IMR-90 (cell line): Measurements from ENCODE around the gene ARHGEF12. TPM values are rescaled to one million over a fixed set of nuclear protein-coding genes. Genes with fewer than 3 reads are reported as not detected.

Source experiments
- ATAC-seq: fragments of 200-7000 bp; cut with Tn5 transposase; 2 replicates; pipeline ENCODE4 v1.9.1; 2020; ENCODE audit warnings: low read depth, mild to moderate bottlenecking, moderate library complexity
- BruUV-seq: library from RNA; stranded (reverse); fragments of 400-500 nt; replicated peaks from 2 replicates; lab custom pipeline; 2021; lab: Mats Ljungman, UMichigan
- CTCF ChIA-PET: fragments of 300-600 bp; formaldehyde crosslinking; extraction: SDS; loops from one replicate; lab custom pipeline; 2021; ENCODE audit warnings: antibody characterized with exemption; lab: Yijun Ruan, JAX
- POLR2A ChIA-PET: fragments of 300-600 bp; sonication (Branson Sonifier 250); formaldehyde crosslinking; loops from one replicate; lab custom pipeline; 2022; ENCODE audit warnings: antibody characterized with exemption; ENCODE audit not compliant: unreplicated experiment; lab: Charles Lee
- DNase-seq: peaks from one replicate; pipeline ENCODE4 v3.0.0; 2013
- H2AFZ ChIP-seq: replicated peaks from 2 replicates; pipeline ENCODE3; 2013; ENCODE audit warnings: low read length, mild to moderate bottlenecking; ENCODE audit not compliant: poor library complexity
- H2AK5ac ChIP-seq: 2 replicates; pipeline ENCODE4 v1.6.1; 2013; ENCODE audit warnings: low read depth, low read length, inconsistent platforms
- H2AK9ac ChIP-seq: replicated peaks from 2 replicates; pipeline ENCODE3; 2013; ENCODE audit warnings: mild to moderate bottlenecking, low read depth, low read length, moderate library complexity; ENCODE audit not compliant: poor library complexity
- H2BK120ac ChIP-seq: 2 replicates; pipeline ENCODE4 v1.6.1; 2013; ENCODE audit warnings: low read depth, low read length, inconsistent platforms
- H2BK15ac ChIP-seq: 3 replicates; pipeline ENCODE4 v1.6.1; 2013; ENCODE audit warnings: low read depth, low read length, inconsistent platforms
- H2BK20ac ChIP-seq: 2 replicates; pipeline ENCODE4 v1.6.1; 2013; ENCODE audit warnings: low read depth, mild to moderate bottlenecking, inconsistent platforms, low read length, moderate library complexity
- H2BK5ac ChIP-seq: 2 replicates; pipeline ENCODE4 v1.6.1; 2013; ENCODE audit warnings: mild to moderate bottlenecking, low read depth, low read length, inconsistent platforms; ENCODE audit not compliant: poor library complexity, severe bottlenecking
- H3K14ac ChIP-seq: replicated peaks from 2 replicates; pipeline ENCODE4 v1.6.1; 2013; ENCODE audit warnings: low read depth, low read length, inconsistent platforms
- H3K18ac ChIP-seq: 2 replicates; pipeline ENCODE4 v1.6.1; 2013; ENCODE audit warnings: low read depth, low read length, control low read depth
- H3K23ac ChIP-seq: 2 replicates; pipeline ENCODE4 v1.6.1; 2013; ENCODE audit warnings: low read depth, low read length, inconsistent platforms
- H3K27ac ChIP-seq: 2 replicates; pipeline ENCODE4 v1.5.1; 2013; ENCODE audit warnings: mild to moderate bottlenecking, control low read depth, low read length; ENCODE audit not compliant: insufficient read depth
- H3K27me3 ChIP-seq: 2 replicates; pipeline ENCODE4 v1.6.1; 2013; ENCODE audit warnings: low read length; ENCODE audit not compliant: control insufficient read depth, insufficient read depth
- H3K36me3 ChIP-seq: 2 replicates; pipeline ENCODE4 v1.6.1; 2013; ENCODE audit warnings: low read length, mixed read lengths; ENCODE audit not compliant: control insufficient read depth, insufficient read depth
- H3K4ac ChIP-seq: 2 replicates; pipeline ENCODE4 v1.6.1; 2013; ENCODE audit warnings: low read depth, low read length, inconsistent platforms
- H3K4me1 ChIP-seq: 2 replicates; pipeline ENCODE4 v1.6.1; 2013; ENCODE audit warnings: low read length, mixed read lengths; ENCODE audit not compliant: control insufficient read depth, insufficient read depth
- H3K4me2 ChIP-seq: 2 replicates; pipeline ENCODE4 v1.6.1; 2013; ENCODE audit warnings: low read depth, mild to moderate bottlenecking, control low read depth, low read length, moderate library complexity
- H3K4me3 ChIP-seq: 2 replicates; pipeline ENCODE4 v1.5.1; 2013; ENCODE audit warnings: low read depth, mild to moderate bottlenecking, control low read depth, low read length, moderate library complexity; ENCODE audit not compliant: insufficient read depth
- H3K56ac ChIP-seq: 2 replicates; pipeline ENCODE4 v1.6.1; 2013; ENCODE audit warnings: low read length, inconsistent platforms; ENCODE audit not compliant: insufficient read depth; ENCODE audit errors: extremely low read depth
- H3K79me1 ChIP-seq, 2 experiments: 2 replicates each; pipeline ENCODE4 v1.6.1; 2013; ENCODE audit warnings: low read length in 2 of 2, inconsistent platforms in 1 of 2, low read depth in 1 of 2
- H3K9ac ChIP-seq: 2 replicates; pipeline ENCODE4 v1.6.1; 2013; ENCODE audit warnings: low read depth, low read length, control low read depth
- H3K9me1 ChIP-seq: 2 replicates; pipeline ENCODE4 v1.6.1; 2013; ENCODE audit warnings: low read length, inconsistent platforms; ENCODE audit not compliant: insufficient read depth
- H3K9me3 ChIP-seq: 2 replicates; pipeline ENCODE4 v1.6.1; 2013; ENCODE audit warnings: low read length; ENCODE audit not compliant: control insufficient read depth, insufficient read depth
- H4K20me1 ChIP-seq: 2 replicates; pipeline ENCODE4 v1.6.1; 2013; ENCODE audit warnings: low read length, inconsistent platforms; ENCODE audit not compliant: insufficient read depth
- H4K5ac ChIP-seq: 2 replicates; pipeline ENCODE4 v1.6.1; 2013; ENCODE audit warnings: mild to moderate bottlenecking, low read depth, low read length, control low read depth
- H4K8ac ChIP-seq, 2 experiments: 2 replicates each; pipeline ENCODE4 v1.6.1; 2013; ENCODE audit warnings: low read depth in 2 of 2, low read length in 2 of 2, control low read depth in 1 of 2, inconsistent platforms in 1 of 2
- H4K91ac ChIP-seq: 2 replicates; pipeline ENCODE4 v1.6.1; 2013; ENCODE audit warnings: low read depth, low read length, inconsistent platforms; ENCODE audit not compliant: insufficient read depth
- ELK1 ChIP-seq: fragments of 150-350 bp; IDR thresholded peaks from 2 replicates; pipeline ENCODE4 v1.6.1; 2016; ENCODE audit warnings: low read depth, mild to moderate bottlenecking, low read length, moderate library complexity, borderline replicate concordance
- NFE2L2 ChIP-seq: fragments of 150-350 bp; IDR thresholded peaks from 2 replicates; pipeline ENCODE4 v1.6.1; 2016; ENCODE audit warnings: low read depth, mild to moderate bottlenecking, low read length
- SMC3 ChIP-seq: fragments of 150-350 bp; IDR thresholded peaks from 2 replicates; pipeline ENCODE4 v1.6.1; 2016; ENCODE audit warnings: low read depth, mild to moderate bottlenecking, antibody characterized with exemption, low read length, moderate library complexity
- WGBS, 2 experiments: methylation state at CpG; one replicate each; pipeline versions ENCODE4 v1.1.5 to v1.1.7; 2013; ENCODE audit warnings: missing lambda C conversion rate in 2 of 2; ENCODE audit not compliant: insufficient read length in 1 of 2; ENCODE audit errors: extremely low coverage in 2 of 2; 5-methylcytosine and 5-hydroxymethylcytosine counted together
- dilution Hi-C: fragments of 300-500 bp; cut with HindIII; formaldehyde crosslinking; loops from one replicate; pipeline ENCODE4 v1.14.3; 2018; ENCODE audit warnings: low sequenced_read_pairs; ENCODE audit not compliant: unreplicated experiment
- in situ Hi-C: fragments of 300-500 bp; cut with MboI; formaldehyde crosslinking; loops from 3 replicates; pipeline ENCODE4 v1.14.3; 2019; ENCODE audit warnings: low sequenced_read_pairs, inconsistent platforms, mixed read lengths
- intact Hi-C: fragments of 100-400 bp; cut with micrococcal nuclease; formaldehyde crosslinking; loops from 2 replicates; pipeline ENCODE4 v1.10.0; 2022
- polyA plus RNA-seq, 3 experiments: library from polyadenylated mRNA; depleted of rRNA; stranded (reverse); fragments of >200 nt; gene quantifications; 2 replicates each; pipeline ENCODE4 v1.2.3, GENCODE V29; 2012; ENCODE audit warnings: low replicate concordance in 1 of 3
- total RNA-seq: library from RNA; depleted of rRNA; stranded (reverse); fragments of >200 nt; gene quantifications from 2 replicates; pipeline ENCODE4 v1.2.3, GENCODE V29; 2012

ARHGEF12 gene
- total and polyA plus RNA-seq, 2 of the 4 experiments (the other 2 are of a cell fraction): 25.5 to 115 TPM

GRCh38 chr11:120399307-120399706 is 63.1 kb downstream of the ARHGEF12 start:
- H2BK15ac ChIP-seq: no peak overlapping the region
- DNase-seq (no peak), ATAC-seq (no peak)
- H2AFZ ChIP-seq: no peak overlapping the region
- in situ Hi-C loops: no loop called here
- ChIA-PET CTCF (interaction anchor here (0.6 kb wide), 1 partner anchor 9 kb away, joined by 3 read pairs; no protein-coding TSS in a partner anchor), POLR2A (no interaction called here)
- peaks cover 9 to 61% of the 10 kb centered on the region in 2 experiments for H3K79me1 ChIP-seq
- 0 out of 2 replicates have a peak overlapping the region, but pooled peaks have one; percentile 58 for H3K14ac ChIP-seq
- H3K9me1 ChIP-seq: peaks cover 3% of the 10 kb centered on the region; the same call in 1 of the 2 replicates
- H3K18ac ChIP-seq: no peak overlapping the region
- H3K4me3 ChIP-seq: no peak overlapping the region
- no peak overlapping the region for H3K27ac ChIP-seq
- H4K20me1 ChIP-seq: peaks cover 70% of the 10 kb centered on the region
- no peaks in the 10 kb centered on the region for H3K27me3 ChIP-seq
- 0 out of 2 replicates have a peak overlapping the region, but pooled peaks have one; percentile 38 for H3K23ac ChIP-seq
- H2AK9ac ChIP-seq: no peak overlapping the region
- 0 out of 2 replicates have a peak overlapping the region, but pooled peaks have one; percentile 27 for H2AK5ac ChIP-seq
- no peaks in the 10 kb centered on the region for H3K9me3 ChIP-seq
- H3K36me3 ChIP-seq: no peaks in the 10 kb centered on the region
- intact Hi-C loops: no loop called here
- no peak overlapping the region for H2BK20ac ChIP-seq
- dilution Hi-C loops: no loop called here
- peak overlapping the region; percentile 60 for H2BK5ac ChIP-seq
- no TSS peak for BruUV-seq
- peak overlapping the region; percentile 42; the same call in 1 of the 2 replicates for H3K4me2 ChIP-seq
- H3K56ac ChIP-seq: no peak overlapping the region
- no CpG with 5 or more reads among the region's 2 CpGs for WGBS, 2 experiments
- H3K4ac ChIP-seq: no peak overlapping the region
- no peak overlapping the region for H3K9ac ChIP-seq
- H4K8ac ChIP-seq: no peak overlapping the region
- peaks cover 3% of the 10 kb centered on the region; the same call in 1 of the 2 replicates for H3K4me1 ChIP-seq
- H4K91ac ChIP-seq: no peak overlapping the region
- no peak overlapping the region for H2BK120ac ChIP-seq
- H4K5ac ChIP-seq: no peak overlapping the region
- no peak for TF ChIP-seq ELK1
- no peak for TF ChIP-seq SMC3
- no peak for TF ChIP-seq NFE2L2
